Erythroblast (primary cell): ENCODE data around the gene AACS.
"Not testable (repeated sequence)": the region's sequence is repeated elsewhere in the genome, so short reads cannot be mapped to it uniquely, and the experiment has no call there.

Source experiments
- DNase-seq, 2 experiments: peaks; one replicate each; lab custom pipeline; 2025; lab: John Stamatoyannopoulos, UW
- GATA1 ChIP-seq: IDR thresholded peaks from 2 replicates; pipeline ENCODE4 v1.6.1; 2011; ENCODE audit warnings: low read depth, mild to moderate bottlenecking, control low read depth, low read length, moderate library complexity
- POLR2A ChIP-seq: IDR thresholded peaks from 2 replicates; pipeline ENCODE4 v1.6.1; 2011; ENCODE audit warnings: mild to moderate bottlenecking, low read length

AACS gene

DNA sequence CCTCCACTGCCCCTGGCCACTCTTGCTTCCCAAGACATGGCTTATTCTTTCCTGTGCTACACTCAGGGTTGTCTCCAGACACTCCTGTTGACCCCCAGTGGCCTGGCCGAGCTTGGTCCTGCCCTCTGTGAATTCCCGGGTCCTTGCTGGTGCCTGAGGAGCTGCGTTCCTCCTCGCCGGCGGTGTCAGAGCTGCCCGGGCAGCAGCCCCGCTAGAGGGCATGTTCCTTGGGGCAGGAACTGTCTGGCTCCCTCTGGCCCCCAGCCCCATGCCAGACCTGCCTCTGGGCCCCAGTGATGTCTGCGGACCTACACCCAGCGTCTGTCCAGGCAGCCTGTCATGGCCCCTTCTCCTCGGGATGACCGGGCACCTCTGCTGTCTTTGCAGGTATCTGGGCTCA, 68.4 kb downstream of the AACS start:
- TF ChIP-seq GATA1 = no peak
- no peak for TF ChIP-seq POLR2A
- DNase-seq = no peak

DNA sequence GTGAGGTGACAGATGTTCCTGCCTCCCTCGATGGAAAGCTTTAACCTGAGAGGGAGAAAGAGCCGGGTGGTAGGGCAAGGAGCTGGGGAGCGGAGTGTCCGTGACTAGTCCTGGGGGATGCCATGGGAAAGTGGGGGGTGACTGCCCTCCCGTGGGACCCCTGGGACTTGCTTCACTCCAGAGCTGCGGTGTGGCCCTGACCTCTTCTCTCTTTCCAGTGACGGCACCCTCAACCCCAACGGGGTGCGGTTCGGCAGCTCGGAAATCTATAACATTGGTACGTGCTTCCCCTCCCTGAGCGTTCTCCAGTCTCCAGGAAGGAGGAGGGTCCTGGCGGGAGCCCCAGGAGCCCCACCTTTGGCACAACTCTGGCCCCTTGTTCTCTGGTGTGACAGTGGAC, 69.3 kb downstream of the AACS start:
- TF ChIP-seq POLR2A (no peak), GATA1 (no peak)
- no peak for DNase-seq

DNA sequence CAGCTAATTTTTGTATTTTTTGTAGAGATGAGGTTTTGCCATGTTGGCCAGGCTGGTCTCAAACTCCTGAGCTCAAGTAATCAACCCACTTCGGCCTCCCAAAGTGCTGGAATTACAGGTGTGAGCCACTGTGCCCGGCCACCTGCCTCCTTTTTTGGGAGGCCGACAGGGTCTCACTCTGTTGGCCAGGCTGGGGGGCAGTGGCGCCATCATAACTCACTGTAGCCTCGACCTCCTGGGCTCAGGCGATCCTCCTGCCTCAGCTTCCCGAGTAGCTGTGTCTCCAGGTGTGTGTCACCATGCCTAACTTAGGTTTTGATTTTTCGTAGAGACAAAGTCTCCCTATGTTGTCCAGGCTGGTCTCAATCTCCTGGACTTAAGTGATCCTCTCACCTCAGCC, 70.7 kb downstream of the AACS start:
- DNase-seq = no peak
- no peak for TF ChIP-seq GATA1
- no peak for TF ChIP-seq POLR2A

DNA sequence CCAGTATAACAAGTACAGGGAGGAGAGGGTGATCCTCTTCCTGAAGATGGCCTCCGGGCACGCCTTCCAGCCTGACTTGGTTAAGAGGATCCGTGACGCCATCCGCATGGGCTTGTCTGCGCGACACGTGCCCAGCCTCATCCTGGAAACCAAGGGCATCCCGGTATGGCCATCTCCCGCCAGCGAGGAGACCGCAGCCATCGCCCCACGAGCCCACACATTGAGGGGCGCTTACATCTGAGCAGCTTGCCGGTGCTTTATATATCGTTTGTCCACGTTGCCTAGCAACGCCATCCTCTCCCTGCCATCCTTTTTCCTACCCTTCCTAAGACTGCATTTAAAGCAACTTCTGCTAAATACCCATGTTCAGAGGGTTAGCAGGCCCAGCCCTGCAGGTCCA, 71.5 kb downstream of the AACS start:
- TF ChIP-seq GATA1 (no peak), POLR2A (no peak)
- DNase-seq = no peak

DNA sequence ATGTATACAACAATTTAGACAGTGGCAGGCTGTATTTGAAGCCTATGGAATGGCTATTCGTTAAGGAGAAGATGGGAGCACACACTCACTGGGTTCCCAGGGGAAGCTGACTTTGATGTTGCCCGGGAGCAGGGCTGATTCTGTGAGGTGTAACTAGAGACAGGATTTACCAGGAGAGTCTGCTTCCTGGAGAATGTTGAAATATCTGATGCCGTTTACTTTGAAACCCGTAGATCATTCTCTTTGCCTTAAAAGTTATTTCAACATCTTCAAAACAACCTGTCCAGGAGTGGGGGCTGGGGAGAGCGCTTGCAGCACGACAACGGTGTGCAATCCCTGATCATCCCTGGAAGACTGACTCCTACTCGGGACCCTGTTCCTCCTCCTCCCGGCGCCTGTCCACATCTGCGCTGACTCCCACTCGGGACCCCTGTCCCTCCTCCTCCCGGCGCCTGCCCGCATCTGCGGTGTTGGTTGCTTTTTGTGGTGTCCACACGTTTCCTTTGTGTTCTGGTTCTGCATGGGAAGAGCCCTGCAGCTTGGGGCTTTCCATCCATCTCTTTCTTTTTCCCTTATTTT, 72.6 kb downstream of the AACS start:
- TF ChIP-seq POLR2A = no peak
- no peak for TF ChIP-seq GATA1
- DNase-seq = no peak

DNA sequence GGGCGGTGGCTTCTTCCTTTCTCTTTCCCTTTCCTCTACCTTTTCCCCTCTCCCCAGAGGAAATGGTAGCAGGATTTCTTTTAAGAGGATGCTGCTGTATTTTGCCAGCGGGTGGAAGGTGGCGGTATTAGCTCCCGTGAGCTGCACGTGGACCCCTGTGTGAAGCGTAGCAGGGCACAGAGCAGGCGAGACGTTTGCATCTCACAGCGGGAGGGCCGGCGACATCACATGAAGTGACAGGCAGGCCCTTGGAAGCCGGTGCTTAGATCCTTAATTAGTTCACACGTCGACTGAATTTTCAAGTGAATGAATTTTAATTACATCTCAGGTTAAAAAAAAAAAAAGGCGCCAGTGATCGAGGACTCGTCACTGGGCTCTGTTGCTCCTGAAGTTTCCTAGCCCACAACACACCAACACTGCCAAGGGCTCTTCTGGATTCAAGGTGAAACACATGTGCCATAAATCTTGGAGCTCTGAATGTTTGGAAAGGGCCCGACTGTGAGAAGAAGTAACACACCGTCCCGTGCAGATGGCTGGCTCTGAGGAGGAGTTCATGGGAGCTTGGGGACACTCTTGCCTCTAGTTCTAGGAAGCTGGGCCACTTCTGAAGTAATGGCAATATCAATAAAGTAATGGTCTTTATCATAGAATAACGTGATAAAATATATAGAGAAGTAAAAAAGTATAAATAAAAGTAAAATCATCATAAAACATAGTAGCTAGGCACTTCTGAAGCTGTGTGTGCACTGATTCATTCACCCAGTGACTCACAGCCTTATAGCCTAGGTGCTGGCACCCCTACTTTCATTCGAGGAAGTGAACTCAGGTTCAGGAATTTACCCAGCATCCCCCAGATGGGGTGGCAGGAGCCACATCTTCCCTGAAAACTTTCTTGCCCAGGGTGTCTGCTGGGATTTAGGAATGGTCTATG, 75.3 kb downstream of the AACS start:
- peak in 1 of 2 experiments; percentile 15 for DNase-seq

DNA sequence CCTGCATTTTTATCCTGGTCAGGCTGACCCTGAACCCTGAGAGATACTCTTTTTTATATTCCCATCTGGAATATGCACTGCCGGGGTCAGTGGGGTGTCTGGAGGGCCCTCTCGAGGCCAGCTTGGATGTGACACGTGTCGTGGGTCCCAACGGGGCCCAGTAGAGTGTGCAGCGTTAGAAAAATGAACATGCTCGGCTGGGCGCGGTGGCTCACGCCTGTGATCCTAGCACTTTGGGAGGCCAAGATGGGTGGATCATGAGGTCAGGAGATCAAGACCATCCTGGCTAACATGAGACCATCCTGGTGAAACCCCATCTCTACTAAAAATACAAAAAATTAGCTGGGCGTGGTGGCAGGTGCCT, 76.0 kb downstream of the AACS start:
- DNase-seq = not testable (repeated sequence)

More for the DNA sequence above, 75.3 kb downstream of the AACS start:
- TF ChIP-seq POLR2A (no peak), GATA1 (no peak)

DNA sequence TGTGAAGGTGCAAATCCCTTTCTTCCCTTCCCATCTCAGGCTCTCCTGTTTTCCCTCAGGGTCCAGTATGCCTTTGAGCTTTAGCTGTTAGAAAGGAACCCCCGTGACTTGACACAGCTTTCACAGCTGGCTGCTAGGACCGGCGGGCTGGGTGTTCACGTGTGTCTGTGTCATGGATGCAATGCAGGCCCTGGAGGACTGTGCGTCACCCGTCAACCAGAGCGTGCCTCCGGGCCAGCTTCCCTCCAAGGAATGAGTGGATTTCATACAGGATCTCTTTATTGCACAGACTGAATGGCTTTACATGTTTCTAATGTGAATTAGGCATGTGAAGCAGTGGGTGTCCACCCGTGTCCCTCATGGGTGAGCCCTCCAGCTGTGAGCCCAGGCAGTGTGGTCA, 77.4 kb downstream of the AACS start:
- no peak for DNase-seq
- TF ChIP-seq GATA1 (no peak), POLR2A (no peak)

DNA sequence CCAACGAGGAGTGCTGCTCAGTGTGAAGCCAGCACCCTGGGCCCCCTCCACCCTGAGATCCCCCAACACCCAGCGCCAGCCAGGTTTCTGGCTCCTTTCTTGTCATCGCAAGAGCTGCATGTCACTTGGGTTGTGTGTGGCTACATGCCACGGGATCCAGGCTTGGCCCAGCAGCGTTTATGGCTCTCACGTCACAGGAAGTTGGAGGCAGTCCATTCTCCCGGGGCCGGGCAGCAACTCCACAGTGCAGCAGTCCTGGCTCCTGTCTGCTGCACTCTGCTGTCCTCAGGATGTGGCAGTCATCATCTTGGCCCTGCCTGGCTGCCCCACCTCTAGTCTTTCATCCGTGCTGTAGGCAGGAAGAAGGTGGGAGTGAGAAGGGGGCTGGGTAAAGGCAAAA, 78.3 kb downstream of the AACS start:
- no peak for TF ChIP-seq GATA1
- TF ChIP-seq POLR2A = no peak
- no peak for DNase-seq

DNA sequence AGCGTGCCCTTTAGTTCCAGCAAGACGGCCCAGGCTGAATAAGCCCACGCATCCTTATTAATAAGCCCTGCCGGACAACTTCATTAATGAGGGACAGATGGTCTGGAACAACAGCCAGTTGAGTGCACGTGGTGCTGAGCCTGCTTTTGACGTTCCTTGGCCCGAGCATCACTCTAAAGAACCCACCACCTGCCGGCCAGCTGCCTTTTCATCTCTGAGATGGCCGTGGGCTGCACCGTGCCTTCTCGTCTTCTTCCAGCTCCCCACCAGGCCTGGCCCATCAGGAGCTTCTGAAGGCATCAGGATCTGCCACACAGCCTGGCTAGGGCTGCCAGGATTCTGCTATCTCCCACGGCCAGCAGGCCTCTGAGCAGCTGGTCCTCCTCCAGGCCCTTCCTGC, 80.0 kb downstream of the AACS start:
- no peak for TF ChIP-seq GATA1
- no peak for TF ChIP-seq POLR2A
- DNase-seq = no peak

DNA sequence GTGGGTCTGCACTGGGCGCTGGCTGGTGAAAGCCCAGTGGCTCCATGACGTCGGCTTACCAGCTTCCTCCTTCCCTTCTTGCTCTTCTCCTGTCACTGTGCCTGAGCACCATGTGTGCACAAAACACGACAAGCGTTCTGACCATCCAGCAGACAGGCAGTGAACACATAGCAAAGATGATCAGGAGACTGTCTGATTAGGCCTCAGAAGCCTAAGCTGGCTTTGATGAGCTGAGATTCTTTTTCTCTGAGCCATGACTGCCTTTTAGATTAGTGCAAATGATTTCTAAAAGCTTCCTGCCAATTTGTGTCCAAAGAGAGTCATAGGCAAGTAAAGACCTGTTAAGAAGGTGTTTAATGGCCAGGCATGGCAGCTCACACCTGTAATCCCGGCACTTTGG, 83.1 kb downstream of the AACS start:
- TF ChIP-seq GATA1 (no peak), POLR2A (no peak)
- DNase-seq = no peak

DNA sequence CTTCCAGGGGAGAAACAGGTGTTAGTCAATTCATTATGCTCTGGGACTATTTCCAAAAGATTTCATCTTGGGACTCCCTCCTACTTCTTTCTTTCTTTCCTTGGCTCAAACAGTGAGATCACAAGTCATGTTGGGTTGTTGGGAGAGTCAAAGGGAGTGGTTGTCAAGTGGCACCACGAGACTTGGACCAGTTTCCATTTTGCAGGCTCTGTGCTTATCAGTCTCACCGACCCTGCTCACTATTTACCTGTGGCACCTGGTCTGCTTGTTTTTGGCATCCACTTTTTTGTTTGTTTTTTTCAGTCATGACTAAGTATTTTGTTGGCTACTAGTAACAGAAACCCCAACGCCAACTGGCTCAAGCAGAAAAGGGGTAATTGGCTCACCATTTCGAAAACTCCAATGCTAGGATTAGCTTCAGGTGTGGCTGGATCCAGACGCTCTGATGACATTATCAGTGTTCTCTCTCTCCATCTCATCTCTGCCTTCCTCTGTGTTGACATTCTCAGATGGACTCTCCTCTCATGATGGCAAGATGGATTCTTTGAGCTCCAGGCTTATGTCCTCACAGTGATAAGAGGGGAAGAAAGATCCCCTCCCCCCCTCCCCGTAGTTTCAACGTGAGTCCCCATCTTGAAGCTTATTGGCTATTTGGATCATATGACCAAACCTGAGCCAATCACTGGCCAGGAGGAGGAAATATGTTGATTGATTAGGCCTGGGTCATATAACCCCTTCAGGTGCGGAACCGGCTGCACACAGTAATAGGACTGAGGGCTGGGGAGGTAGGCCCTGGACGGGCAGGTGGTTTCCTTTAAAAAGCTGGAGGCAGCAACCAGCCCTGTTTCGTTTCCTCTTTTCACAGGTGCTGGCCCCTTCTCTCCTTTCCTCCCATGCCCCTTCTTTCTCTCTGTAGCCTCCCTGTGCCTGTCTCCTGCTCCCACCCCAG, 84.2 kb downstream of the AACS start:
- DNase-seq = no peak
- TF ChIP-seq POLR2A (no peak), GATA1 (no peak)

DNA sequence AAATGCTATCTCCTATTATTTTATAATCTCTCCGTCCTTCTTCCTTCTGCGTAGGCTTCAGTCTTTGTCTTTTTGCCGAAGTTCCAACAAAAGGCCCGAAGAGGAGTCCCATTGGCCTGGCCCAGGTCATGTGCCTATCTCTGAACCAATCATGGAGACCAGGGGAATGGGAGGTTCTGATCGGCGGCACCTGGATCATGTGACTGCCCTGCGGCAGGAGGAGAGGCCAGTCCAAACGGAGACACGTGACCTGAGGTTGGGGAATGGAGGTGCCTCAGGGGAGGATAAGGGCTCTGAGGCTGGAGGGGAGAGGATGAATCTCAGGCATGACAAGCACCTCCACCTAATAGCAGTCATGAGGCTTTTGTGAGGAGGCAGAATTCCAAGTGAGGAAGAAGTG, 86.0 kb downstream of the AACS start:
- TF ChIP-seq GATA1 (no peak), POLR2A (no peak)
- DNase-seq = no peak

DNA sequence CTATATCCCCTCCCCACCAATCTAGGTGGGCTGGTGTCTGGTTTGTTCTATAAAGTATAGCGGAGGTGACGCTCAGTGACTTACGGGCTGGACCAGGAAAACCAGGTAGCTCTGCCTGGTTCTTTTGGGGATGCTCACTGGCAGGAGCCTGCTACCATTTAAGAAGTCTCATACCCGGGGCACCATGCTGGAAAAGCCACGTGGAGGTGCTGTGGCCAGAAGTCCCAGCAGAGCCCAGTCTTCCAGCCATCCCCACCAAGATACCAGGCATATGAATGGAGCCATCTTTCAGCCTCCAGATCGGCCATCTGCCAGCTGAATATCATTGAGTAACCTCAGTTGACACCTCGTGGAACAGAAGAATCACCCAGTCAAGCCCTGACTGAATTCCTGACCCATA, 87.2 kb downstream of the AACS start:
- no peak for DNase-seq
- TF ChIP-seq GATA1 (no peak), POLR2A (no peak)
